Gastroesophageal sphincter (tissue), 4 donors: ENCODE data around the gene DBP. TPM values are rescaled to one million over a fixed set of nuclear protein-coding genes. Genes with fewer than 3 reads are reported as not detected.

Experiments
- ATAC-seq: fragments of 150-250 bp; one replicate; pipeline ENCODE4 v1.9.1; 2016; ENCODE audit warnings: mild to moderate bottlenecking, moderate library complexity
- H3K27ac ChIP-seq, 4 donors: fragments of 200-600 bp; sonication (generic) in 3 of 4; 1 replicate in 3 of 4; 2 replicates in 1 of 4; pipeline ENCODE4 v1.5.1; 2016 to 2019
- H3K27me3 ChIP-seq: fragments of 200-600 bp; sonication (generic); one replicate; pipeline ENCODE4 v1.5.1; 2019
- H3K36me3 ChIP-seq, 2 donors: fragments of 200-600 bp; sonication (generic); one replicate each; pipeline ENCODE4 v1.5.1; 2019; ENCODE audit warnings: control low read depth in 1 of 2
- H3K4me1 ChIP-seq, 3 donors: fragments of 200-600 bp; sonication (generic); 1 replicate in 2 of 3; 2 replicates in 1 of 3; pipeline ENCODE4 v1.5.1; 2016 to 2019; ENCODE audit warnings: control low read depth in 2 of 3
- H3K4me3 ChIP-seq, 2 donors: fragments of 200-600 bp; sonication (generic); one replicate each; pipeline ENCODE4 v1.5.1; 2019; ENCODE audit warnings: mild to moderate bottlenecking in 1 of 2, moderate library complexity in 1 of 2
- H3K9me3 ChIP-seq, 3 donors: fragments of 200-600 bp; sonication (generic); one replicate each; pipeline ENCODE4 v1.5.1; 2017 to 2019; ENCODE audit warnings: control low read depth in 2 of 3
- CTCF ChIP-seq, 4 experiments: fragments of 200-600 bp in 2 of 4; fragments of 450-650 bp in 2 of 4; sonication (generic) in 1 of 4; IDR thresholded peaks; one replicate each; pipeline ENCODE4 v1.5.1; 2017 to 2019; ENCODE audit warnings: antibody characterized with exemption in 4 of 4, mild to moderate bottlenecking in 2 of 4, moderate library complexity in 2 of 4
- EP300 ChIP-seq: sonication (generic); formaldehyde crosslinking; IDR thresholded peaks from one replicate; pipeline ENCODE4 v1.6.1; 2017; ENCODE audit warnings: antibody characterized with exemption, mild to moderate bottlenecking
- POLR2A ChIP-seq, 2 donors: fragments of 450-650 bp; IDR thresholded peaks; one replicate each; pipeline ENCODE4 v1.6.1; 2017; ENCODE audit warnings: antibody characterized with exemption in 2 of 2, mild to moderate bottlenecking in 2 of 2, moderate library complexity in 1 of 2
- POLR2AphosphoS5 ChIP-seq: sonication (generic); formaldehyde crosslinking; IDR thresholded peaks from one replicate; pipeline ENCODE4 v1.6.1; 2017; ENCODE audit warnings: antibody characterized with exemption
- WGBS, 2 donors: methylation state at CpG; one replicate each; pipeline ENCODE4 v1.1.5; 2018; ENCODE audit warnings: low coverage in 1 of 2; 5-methylcytosine and 5-hydroxymethylcytosine counted together
- total RNA-seq, 4 donors: library from RNA; depleted of rRNA; stranded (reverse); fragments of >200 nt; gene quantifications; one replicate each; pipeline ENCODE4 v1.1.0, GENCODE V29; 2016

Gene DBP
- total RNA-seq, 4 donors from 2014 or later, result 2.9 to 16.8 (median 8.9) TPM

GRCh38 chr19:48595171-48595570 lies 42.0 kb downstream of the DBP start:
- Histone ChIP-seq H3K9me3 (no peaks in the 10 kb centered on the region), H3K27ac (no peak overlapping the region), H3K27me3 (peaks cover 23% of the 10 kb centered on the region), H3K36me3 (no peaks in the 10 kb centered on the region), H3K4me1 (no peaks in the 10 kb centered on the region), H3K4me3 (no peak overlapping the region)
- ATAC-seq, result no peak
- WGBS, 2 donors, result 89% methylated on average over 6 of the region's 9 CpGs; no CpG with 5 or more reads in 1 of the 2 donors
- TF ChIP-seq EP300 (no peak), CTCF (IDR thresholded peaks at IDR 0.05) (no peak), POLR2A (IDR thresholded peaks at IDR 0.05) (no peak), POLR2AphosphoS5 (no peak)

- Histone ChIP-seq H3K4me3 (no peak overlapping the region), H3K9me3 (no peaks in the 10 kb centered on the region), H3K27ac (no peak overlapping the region), H3K27me3 (no peaks in the 10 kb centered on the region), H3K4me1 (peaks cover 0 to 11% (median 4%) of the 10 kb centered on the region in 3 donors), H3K36me3 (no peaks in the 10 kb centered on the region)
- ATAC-seq, result no peak
- TF ChIP-seq POLR2AphosphoS5 (no peak), EP300 (no peak), POLR2A (IDR thresholded peaks at IDR 0.05) (no peak), CTCF (IDR thresholded peaks at IDR 0.05) (no peak)
- 60 to 93% methylated on average over 1 to 3 of the region's 5 CpGs for WGBS, 2 donors
Measured at GRCh38 chr19:48591021-48591420, 46.2 kb downstream of the DBP start.

GRCh38 chr19:48588670-48589401 lies 48.3 kb downstream of the DBP start:
- peak overlapping the region; percentile 15 to 47 for H3K4me3 ChIP-seq
- ATAC-seq, result peak; percentile 89
- peak overlapping the region in 2 of 4 donors; percentile 19 to 74 for H3K27ac ChIP-seq
- H3K36me3 ChIP-seq, result no peaks in the 10 kb centered on the region
- no peaks in the 10 kb centered on the region for H3K27me3 ChIP-seq
- 8 to 14% methylated on average over 14 to 25 of the region's 36 CpGs for WGBS, 2 donors
- H3K9me3 ChIP-seq, result no peaks in the 10 kb centered on the region
- TF ChIP-seq POLR2A (IDR thresholded peaks at IDR 0.05) (no peak), CTCF (IDR thresholded peaks at IDR 0.05) (peak in 3 of 4 experiments; percentile 92 to 96 (median 94)), POLR2AphosphoS5 (peak; percentile 14)
- H3K4me1 ChIP-seq, result peaks cover 0 to 18% (median 4%) of the 10 kb centered on the region in 3 donors

GRCh38 chr19:48587387-48587786 lies 49.8 kb downstream of the DBP start:
- Histone ChIP-seq H3K4me1 (peaks cover 0 to 22% (median 4%) of the 10 kb centered on the region in 3 donors), H3K27me3 (no peaks in the 10 kb centered on the region), H3K36me3 (no peaks in the 10 kb centered on the region), H3K9me3 (no peaks in the 10 kb centered on the region), H3K27ac (no peak overlapping the region), H3K4me3 (no peak overlapping the region)
- no peak for TF ChIP-seq EP300
- 88 to 92% methylated on average over 1 to 2 of the region's 3 CpGs for WGBS, 2 donors
- no peak for ATAC-seq

- H3K27me3 ChIP-seq, result no peaks in the 10 kb centered on the region
- no peak overlapping the region for H3K27ac ChIP-seq
- TF ChIP-seq POLR2A (IDR thresholded peaks at IDR 0.05) (no peak), EP300 (no peak), CTCF (IDR thresholded peaks at IDR 0.05) (no peak), POLR2AphosphoS5 (no peak)
- no peak for ATAC-seq
- no peaks in the 10 kb centered on the region for H3K36me3 ChIP-seq
- WGBS, 2 donors, result 69 to 72% methylated on average over 2 of the region's 2 CpGs
- peaks cover 0 to 11% (median 0%) of the 10 kb centered on the region in 3 donors for H3K4me1 ChIP-seq
- no peak overlapping the region for H3K4me3 ChIP-seq
- no peaks in the 10 kb centered on the region for H3K9me3 ChIP-seq
Measured at GRCh38 chr19:48582168-48582567, 55.0 kb downstream of the DBP start.

Other genes starting within 250 kb of the DBP start
- 10 to 100 TPM; 60.4 to 87.9 (median 70.8) TPM for gene KDELR1, start 245.8 kb downstream of the DBP start, total RNA-seq
- under 1 TPM in 3 of 4 donors, not detected in 1; 0.08 to 0.62 (median 0.47) TPM for gene GRIN2D, start 243.7 kb downstream of the DBP start, total RNA-seq
- gene GRWD1, start 191.4 kb downstream of the DBP start, total RNA-seq, result 10 to 100 TPM; 28.9 to 33.1 (median 32.7) TPM
- gene KCNJ14, start 181.8 kb downstream of the DBP start, total RNA-seq, result under 1 TPM in 3 of 4 donors, not detected in 1; 0.16 to 0.42 (median 0.27) TPM
- gene CYTH2, start 168.0 kb downstream of the DBP start, total RNA-seq, result 10 to 100 TPM; 28.6 to 56.7 (median 47.0) TPM
- gene LMTK3, start 125.5 kb downstream of the DBP start, total RNA-seq, result 1 to 10 TPM in 1 of 4 donors, under 1 TPM in 3; 0.13 to 1.2 (median 0.30) TPM
- 1 to 10 TPM in 2 of 4 donors, under 1 TPM in 1, not detected in 1; 0.93 to 3.9 (median 1.0) TPM for gene SULT2B1, start 85.2 kb downstream of the DBP start, total RNA-seq
- gene SPACA4, start 30.6 kb downstream of the DBP start, total RNA-seq, result not detected
- 1 to 10 TPM in 1 of 4 donors, not detected in 3; 1.5 TPM for gene FAM83E, start 22.3 kb downstream of the DBP start, total RNA-seq
- gene RPL18, start 18.2 kb downstream of the DBP start, total RNA-seq, result 1,000 to 10,000 TPM; 1,261 to 2,300 (median 1,588) TPM
- gene SPHK2, start 17.9 kb downstream of the DBP start, total RNA-seq, result 10 to 100 TPM in 3 of 4 donors, 1 to 10 TPM in 1; 7.2 to 17.9 (median 13.7) TPM
- gene CA11, start 8.8 kb upstream of the DBP start, total RNA-seq, result 10 to 100 TPM in 3 of 4 donors, 1 to 10 TPM in 1; 10.0 to 28.5 (median 12.5) TPM
- 1 to 10 TPM in 2 of 4 donors, under 1 TPM in 1, not detected in 1; 0.78 to 2.3 (median 1.1) TPM for gene NTN5, start 35.6 kb upstream of the DBP start, total RNA-seq
- 1 to 10 TPM in 1 of 4 donors, not detected in 3; 3.4 TPM for gene FUT2, start 58.6 kb upstream of the DBP start, total RNA-seq
- 1 to 10 TPM in 2 of 4 donors, under 1 TPM in 2; 0.25 to 3.7 (median 1.3) TPM for gene MAMSTR, start 82.3 kb upstream of the DBP start, total RNA-seq
- 10 to 100 TPM in 3 of 4 donors, 1 to 10 TPM in 1; 9.8 to 16.4 (median 10.3) TPM for gene RASIP1, start 103.2 kb upstream of the DBP start, total RNA-seq
- gene IZUMO1, start 109.5 kb upstream of the DBP start, total RNA-seq, result under 1 TPM in 1 of 4 donors, not detected in 3; 0.27 TPM
- 1 to 10 TPM in 3 of 4 donors, under 1 TPM in 1; 0.54 to 3.5 (median 2.6) TPM for gene FUT1, start 115.3 kb upstream of the DBP start, total RNA-seq
- gene FGF21, start 118.1 kb upstream of the DBP start, total RNA-seq, result not detected
- 10 to 100 TPM; 46.6 to 77.8 (median 57.8) TPM for gene BCAT2, start 173.7 kb upstream of the DBP start, total RNA-seq
- gene HSD17B14, start 199.1 kb upstream of the DBP start, total RNA-seq, result 10 to 100 TPM in 2 of 4 donors, 1 to 10 TPM in 2; 5.3 to 12.5 (median 8.2) TPM
- 10 to 100 TPM; 11.4 to 29.2 (median 18.1) TPM for gene PLEKHA4, start 231.2 kb upstream of the DBP start, total RNA-seq
- 10 to 100 TPM; 53.9 to 70.0 (median 60.9) TPM for gene PPP1R15A, start 235.0 kb upstream of the DBP start, total RNA-seq